VCaP (cell line): ENCODE data around the gene F7.
"Not testable (repeated sequence)": the region's sequence is repeated elsewhere in the genome, so short reads cannot be mapped to it uniquely, and the experiment has no call there.

Experiments
- H3K27ac ChIP-seq: fragments of 450-650 bp; 2 replicates; pipeline ENCODE4 v1.5.1; 2017
- TF ChIP-seq, protein P1 (sequence below): fragments of 450-650 bp; conservative IDR thresholded peaks from 2 replicates; pipeline ENCODE4 v1.5.1; 2017; ENCODE audit warnings: mild to moderate bottlenecking, moderate library complexity

Gene F7

DNA sequence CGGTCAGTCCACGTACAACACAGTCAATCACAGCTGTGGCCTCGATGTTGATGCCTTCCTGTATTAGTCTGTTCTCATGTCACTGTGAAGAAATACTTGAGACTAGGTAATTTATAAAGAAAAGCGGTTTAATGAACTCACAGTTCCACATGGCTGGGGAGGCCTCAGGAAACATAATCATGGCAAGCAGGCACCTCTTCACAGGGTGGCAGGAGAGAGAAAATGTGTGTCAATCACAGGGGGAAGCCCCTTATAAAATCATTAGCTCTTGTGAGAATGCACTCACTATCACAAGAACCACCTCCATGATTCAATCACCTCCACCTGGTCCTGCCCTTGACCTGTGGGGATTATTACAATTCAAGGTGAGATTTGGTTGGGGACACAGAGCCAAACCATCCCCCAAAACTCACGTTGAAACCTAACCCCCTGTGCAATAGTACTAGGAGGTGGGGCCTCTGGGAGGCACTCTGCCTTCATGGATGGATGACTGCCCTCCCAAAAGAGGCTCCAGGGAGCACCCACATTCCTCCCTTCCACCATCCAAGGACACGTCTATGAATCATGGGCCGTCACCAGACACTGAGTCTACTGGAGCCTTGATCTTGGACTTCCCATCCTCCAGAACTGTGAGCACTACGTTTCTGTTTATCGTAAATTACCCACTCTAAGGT is 50.5 kb downstream of the F7 start:
- no peak overlapping the region for H3K27ac ChIP-seq
- TF ChIP-seq, protein P1, sequence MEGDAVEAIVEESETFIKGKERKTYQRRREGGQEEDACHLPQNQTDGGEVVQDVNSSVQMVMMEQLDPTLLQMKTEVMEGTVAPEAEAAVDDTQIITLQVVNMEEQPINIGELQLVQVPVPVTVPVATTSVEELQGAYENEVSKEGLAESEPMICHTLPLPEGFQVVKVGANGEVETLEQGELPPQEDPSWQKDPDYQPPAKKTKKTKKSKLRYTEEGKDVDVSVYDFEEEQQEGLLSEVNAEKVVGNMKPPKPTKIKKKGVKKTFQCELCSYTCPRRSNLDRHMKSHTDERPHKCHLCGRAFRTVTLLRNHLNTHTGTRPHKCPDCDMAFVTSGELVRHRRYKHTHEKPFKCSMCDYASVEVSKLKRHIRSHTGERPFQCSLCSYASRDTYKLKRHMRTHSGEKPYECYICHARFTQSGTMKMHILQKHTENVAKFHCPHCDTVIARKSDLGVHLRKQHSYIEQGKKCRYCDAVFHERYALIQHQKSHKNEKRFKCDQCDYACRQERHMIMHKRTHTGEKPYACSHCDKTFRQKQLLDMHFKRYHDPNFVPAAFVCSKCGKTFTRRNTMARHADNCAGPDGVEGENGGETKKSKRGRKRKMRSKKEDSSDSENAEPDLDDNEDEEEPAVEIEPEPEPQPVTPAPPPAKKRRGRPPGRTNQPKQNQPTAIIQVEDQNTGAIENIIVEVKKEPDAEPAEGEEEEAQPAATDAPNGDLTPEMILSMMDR, result no peak

DNA sequence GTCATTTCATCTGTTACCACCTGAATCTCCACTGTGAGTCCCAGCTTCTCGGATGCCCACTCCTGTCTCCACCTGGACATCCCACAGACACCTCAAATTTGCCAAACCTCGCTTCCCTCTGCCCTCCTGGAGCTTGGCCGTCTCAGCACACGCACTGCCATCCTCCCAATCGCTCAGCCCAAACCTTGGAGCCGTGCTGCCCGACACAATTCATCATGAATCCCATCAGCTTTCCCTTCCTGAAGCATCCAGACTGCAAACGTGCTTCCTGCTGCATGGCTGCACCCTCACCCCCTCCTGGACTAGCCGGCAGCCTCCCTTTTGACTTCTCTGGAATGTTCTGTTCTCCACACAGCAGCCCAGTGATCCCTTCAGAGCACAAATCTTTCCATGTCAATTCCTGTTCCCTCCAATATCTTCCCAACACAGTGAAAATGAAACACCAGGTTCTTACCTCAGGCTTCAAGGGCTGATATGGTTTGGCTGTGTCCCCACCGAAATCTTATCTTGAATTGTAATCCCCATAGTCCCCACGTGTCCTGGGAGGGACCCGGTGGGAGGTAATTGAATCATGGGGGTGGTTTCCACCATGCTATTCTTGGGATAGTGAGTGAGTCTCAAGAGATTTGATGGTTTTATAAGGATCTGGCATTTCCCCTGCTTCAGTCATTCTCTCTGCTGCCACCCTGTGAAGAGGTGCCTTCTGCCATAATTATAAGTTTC is 51.8 kb downstream of the F7 start:
- TF ChIP-seq, protein P1, result no peak
- H3K27ac ChIP-seq, result no peak overlapping the region

DNA sequence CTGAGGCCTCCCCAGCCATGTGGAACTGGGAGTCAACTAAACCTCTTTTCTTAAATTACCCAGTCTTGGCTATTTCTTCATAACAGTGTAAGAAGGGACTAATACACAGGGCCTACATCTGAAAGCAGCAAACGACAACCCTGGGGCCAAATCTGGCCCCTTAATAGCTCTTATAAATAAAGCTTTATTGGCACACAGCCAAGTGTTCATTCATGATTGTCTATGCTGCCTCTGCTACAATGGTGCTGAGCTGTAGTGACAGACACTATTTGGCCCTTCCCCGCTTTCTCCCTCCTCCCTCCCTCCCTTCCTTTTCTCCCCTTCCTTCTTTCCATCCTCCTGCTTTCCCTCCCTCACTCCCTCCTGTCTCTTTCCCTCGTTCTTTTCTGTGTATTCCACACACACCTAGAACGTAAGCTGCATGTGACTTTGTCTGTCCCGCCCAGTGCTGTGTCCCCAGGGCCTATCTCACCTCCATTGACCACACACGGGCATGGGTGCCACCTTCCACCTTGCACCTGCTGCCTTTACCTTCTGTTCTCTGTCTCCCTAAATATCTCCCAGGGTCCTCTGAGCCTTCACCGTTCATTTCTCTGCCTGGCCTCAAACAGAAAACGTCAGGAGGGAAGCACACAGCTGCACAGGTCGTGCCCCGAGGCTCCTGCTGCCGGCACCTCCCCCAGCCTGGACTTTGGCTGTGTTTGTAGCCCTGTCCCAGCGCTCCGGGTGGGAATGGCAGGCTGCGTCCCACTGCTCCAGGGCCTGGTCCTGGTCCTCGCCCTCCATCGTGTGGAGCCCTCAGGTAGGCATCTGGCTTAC is 52.5 kb downstream of the F7 start, which contains the start of gene PROZ:
Gene PROZ, plus strand, starts transcription at position 720 of the 819 bp plus-strand sequence. Its CDS starts 13 bp downstream, at position 733.
- TF ChIP-seq, protein P1, result no peak
- no peak within 1 kb of the TSS for H3K27ac ChIP-seq

DNA sequence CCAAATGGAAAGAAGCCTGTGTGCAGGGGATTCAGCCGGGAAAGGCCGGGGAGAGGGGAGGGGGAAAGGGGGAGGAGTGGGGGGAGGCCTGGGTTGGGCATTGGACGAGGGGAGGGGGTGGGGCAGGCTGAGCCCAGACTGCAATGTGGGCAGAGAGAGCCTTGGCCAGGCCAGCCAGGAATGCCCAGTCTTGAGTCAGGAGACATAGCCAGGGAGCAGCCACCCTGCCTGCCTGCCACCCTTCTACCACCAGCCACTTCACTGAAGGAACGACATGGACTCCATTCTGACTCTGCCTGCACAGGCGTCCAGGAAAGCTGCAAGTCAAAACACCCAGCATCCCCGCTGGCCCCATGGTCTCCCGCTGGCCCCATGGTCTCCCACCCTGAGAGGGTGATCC is 53.4 kb downstream of the F7 start:
- no peak overlapping the region for H3K27ac ChIP-seq
- TF ChIP-seq, protein P1, result no peak

DNA sequence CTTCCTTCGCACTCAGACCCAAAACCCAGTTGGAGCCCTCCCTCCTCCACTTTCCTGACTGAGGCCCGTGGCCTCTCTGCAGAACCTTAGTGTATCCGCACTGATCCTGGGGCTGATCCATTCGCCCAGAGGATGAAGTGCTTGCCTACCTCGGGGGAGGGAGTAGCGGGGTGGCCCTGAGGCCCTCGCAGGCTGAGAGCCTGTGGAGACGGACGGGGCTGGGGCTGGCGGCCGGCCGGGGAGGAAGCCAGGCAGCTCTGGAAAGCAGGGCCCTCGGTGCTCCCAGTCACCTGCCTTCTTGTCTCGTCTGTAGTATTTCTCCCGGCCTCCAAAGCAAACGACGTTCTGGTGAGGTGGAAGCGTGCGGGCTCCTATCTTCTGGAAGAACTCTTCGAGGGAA is 54.1 kb downstream of the F7 start:
- TF ChIP-seq, protein P1, result no peak

DNA sequence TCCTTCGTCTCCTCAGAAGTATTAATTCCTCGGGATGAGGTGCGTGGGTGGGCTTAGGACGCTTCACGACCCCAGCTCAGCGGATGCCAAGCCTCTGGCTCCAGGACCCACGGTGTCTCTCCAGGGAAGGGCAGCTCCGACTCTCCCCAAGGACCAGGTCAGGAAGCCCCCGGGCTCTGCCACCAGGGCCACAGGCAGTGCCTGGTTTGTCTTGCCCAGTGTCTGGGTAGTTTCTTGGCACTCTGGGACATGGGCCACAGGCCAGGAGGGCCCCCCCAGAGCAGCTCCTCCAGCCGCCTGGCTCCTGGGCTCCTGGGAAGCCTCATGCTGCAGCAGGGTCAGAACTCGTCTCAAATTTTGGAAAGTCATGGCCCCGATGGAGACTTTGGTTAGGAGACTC is 55.4 kb downstream of the F7 start:
- no peak overlapping the region for H3K27ac ChIP-seq
- TF ChIP-seq, protein P1, result no peak

More for the DNA sequence above, 54.1 kb downstream of the F7 start:
- no peak overlapping the region for H3K27ac ChIP-seq

DNA sequence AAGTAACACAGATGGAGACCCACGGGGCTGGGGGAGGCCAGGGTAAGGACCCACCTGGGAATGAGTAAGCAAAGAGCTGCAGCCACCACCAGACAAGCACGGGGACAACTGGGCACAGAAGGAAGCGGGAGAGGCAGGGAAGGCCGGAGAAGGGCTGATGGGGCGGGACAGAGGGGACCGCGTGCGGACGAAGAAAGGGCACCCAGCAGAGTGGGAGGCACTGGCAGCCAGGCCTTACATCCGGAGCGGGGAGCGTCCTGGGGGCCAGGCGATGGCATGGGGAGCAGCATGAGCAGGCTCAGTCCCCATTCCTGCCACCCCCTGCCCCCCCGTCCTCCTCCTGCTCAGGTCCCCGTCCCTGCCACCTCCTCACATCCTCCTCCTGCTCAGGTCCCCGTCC is 55.8 kb downstream of the F7 start:
- H3K27ac ChIP-seq, result no peak overlapping the region
- TF ChIP-seq, protein P1, result no peak

DNA sequence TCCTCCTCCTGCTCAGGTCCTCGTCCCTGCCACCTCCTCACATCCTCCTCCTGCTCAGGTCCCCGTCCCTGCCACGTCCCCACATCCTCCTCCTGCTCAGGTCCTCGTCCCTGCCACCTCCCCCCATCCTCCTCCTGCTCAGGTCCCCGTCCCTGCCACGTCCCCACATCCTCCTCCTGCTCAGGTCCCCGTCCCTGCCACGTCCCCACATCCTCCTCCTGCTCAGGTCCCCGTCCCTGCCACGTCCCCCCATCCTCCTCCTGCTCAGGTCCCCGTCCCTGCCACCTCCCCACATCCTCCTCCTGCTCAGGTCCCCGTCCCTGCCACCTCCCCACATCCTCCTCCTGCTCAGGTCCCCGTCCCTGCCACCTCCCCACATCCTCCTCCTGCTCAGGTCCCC is 56.4 kb downstream of the F7 start:
- H3K27ac ChIP-seq, result not testable (repeated sequence)
